Measurements from ENCODE around the gene PRCD. TPM values are rescaled to one million over a fixed set of nuclear protein-coding genes. Genes with fewer than 3 reads are reported as not detected.

The PRCD gene
- total and polyA plus RNA-seq, 5 donors: 6.1 to 11.6 (median 10.2) TPM

- no peak overlapping the region for H3K4me3 ChIP-seq (ENCODE audit: low read length)
- DNase-seq: no peak
- no peak overlapping the region for H3K27ac ChIP-seq (ENCODE audit: low read length)
- H3K9me3 ChIP-seq (ENCODE audit: control insufficient read depth, low read length): no peaks in the 10 kb centered on the region
- no peaks in the 10 kb centered on the region for H3K27me3 ChIP-seq (ENCODE audit: control insufficient read depth, insufficient read depth)
- intact Hi-C loops (cut with DNase I): loop anchor here in 2 of 4 donors (5.0 to 10.0 kb wide), 2 partner anchors 63 to 66 kb away; no protein-coding TSS in a partner anchor
- H3K4me1 ChIP-seq (ENCODE audit: control insufficient read depth, insufficient read depth, low read length): no peaks in the 10 kb centered on the region
- ATAC-seq: no peak
These were observed 48.3 kb downstream of the PRCD start for GRCh38 chr17:76588182-76588581.

GRCh38 chr17:76593384-76593826 lies 53.6 kb downstream of the PRCD start:
- DNase-seq: no peak
- Histone ChIP-seq H3K9me3 (ENCODE audit: control insufficient read depth, low read length) (no peaks in the 10 kb centered on the region), H3K4me1 (ENCODE audit: control insufficient read depth, insufficient read depth, low read length) (peaks cover 5% of the 10 kb centered on the region), H3K27me3 (ENCODE audit: control insufficient read depth, insufficient read depth) (no peaks in the 10 kb centered on the region), H3K27ac (ENCODE audit: low read length) (no peak overlapping the region), H3K4me3 (ENCODE audit: low read length) (no peak overlapping the region)
- intact Hi-C loops (cut with DNase I): no loop called here
- no peak for ATAC-seq
- WGBS: 58% methylated on average over 8 of the region's 8 CpGs

DNA sequence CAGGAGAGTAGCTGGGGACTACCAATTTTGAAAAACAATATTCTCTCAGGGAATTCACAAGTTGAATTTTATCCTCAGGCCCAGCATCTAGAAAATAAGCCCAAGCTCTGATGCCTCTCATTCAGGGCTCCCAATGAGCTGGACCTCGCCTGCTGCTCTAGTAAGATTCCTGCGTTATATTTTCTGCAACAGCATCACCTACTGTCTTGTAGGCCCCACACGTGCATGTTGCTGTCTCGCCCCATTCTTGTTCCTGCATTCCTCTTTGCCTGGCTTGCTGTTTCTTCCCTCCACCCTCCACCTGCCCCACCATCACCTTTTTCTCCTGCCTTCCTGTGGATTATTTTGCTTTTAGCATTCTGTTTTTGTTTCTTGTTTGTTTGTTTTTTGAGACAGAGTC lies 54.1 kb downstream of the PRCD start:
- WGBS: 78% methylated on average over 4 of the region's 4 CpGs
- intact Hi-C loops (cut with DNase I): no loop called here

DNA sequence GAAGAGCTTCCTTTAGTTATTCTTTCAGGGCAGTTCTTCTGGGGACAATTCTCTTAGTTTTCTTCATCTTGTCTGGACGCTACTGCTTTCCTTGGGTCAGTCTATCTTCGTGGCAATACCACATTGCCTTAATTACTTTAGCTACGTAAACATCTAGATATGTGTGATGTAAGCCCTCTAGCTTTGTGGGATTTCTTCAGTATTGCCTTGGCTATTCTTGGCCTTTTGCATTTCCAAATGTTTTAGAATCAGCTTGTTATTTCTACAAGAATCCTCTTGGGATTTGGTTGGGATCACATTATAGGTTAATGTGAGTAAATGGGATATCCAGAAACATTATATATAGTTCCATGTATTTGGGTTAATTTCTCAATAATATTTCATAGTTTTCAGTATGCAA lies 54.8 kb downstream of the PRCD start:
- H3K27ac ChIP-seq (ENCODE audit: low read length): no peak overlapping the region
- H3K4me1 ChIP-seq (ENCODE audit: control insufficient read depth, insufficient read depth, low read length): peaks cover 5% of the 10 kb centered on the region
- DNase-seq (no peak), ATAC-seq (no peak)
- intact Hi-C loops (cut with DNase I): no loop called here
- 74% methylated on average over 3 of the region's 3 CpGs for WGBS
- no peaks in the 10 kb centered on the region for H3K9me3 ChIP-seq (ENCODE audit: control insufficient read depth, low read length)
- H3K4me3 ChIP-seq (ENCODE audit: low read length): no peak overlapping the region
- H3K27me3 ChIP-seq (ENCODE audit: control insufficient read depth, insufficient read depth): no peaks in the 10 kb centered on the region

More for the DNA sequence above, 54.1 kb downstream of the PRCD start:
- Histone ChIP-seq H3K27ac (ENCODE audit: low read length) (no peak overlapping the region), H3K9me3 (ENCODE audit: control insufficient read depth, low read length) (no peaks in the 10 kb centered on the region), H3K4me3 (ENCODE audit: low read length) (no peak overlapping the region), H3K27me3 (ENCODE audit: control insufficient read depth, insufficient read depth) (no peaks in the 10 kb centered on the region), H3K4me1 (ENCODE audit: control insufficient read depth, insufficient read depth, low read length) (peaks cover 5% of the 10 kb centered on the region)
- DNase-seq (no peak), ATAC-seq (no peak)

Other genes with a start within 250 kb of the PRCD start
- gene QRICH2, start 231.8 kb upstream of the PRCD start, total RNA-seq: 1 to 10 TPM; 1.9 to 2.5 (median 2.2) TPM
- 2.1 TPM for gene QRICH2, start 231.8 kb upstream of the PRCD start, polyA plus RNA-seq
- gene PRPSAP1, start 186.1 kb upstream of the PRCD start, total RNA-seq: 10 to 100 TPM; 31.9 to 45.3 (median 39.1) TPM
- gene PRPSAP1, start 186.1 kb upstream of the PRCD start, polyA plus RNA-seq: 37.4 TPM
- gene SPHK1, start 155.4 kb upstream of the PRCD start, total RNA-seq: 10 to 100 TPM in 1 of 4 donors, 1 to 10 TPM in 3; 3.5 to 13.6 (median 3.8) TPM
- gene SPHK1, start 155.4 kb upstream of the PRCD start, polyA plus RNA-seq: 3.8 TPM
- 10 to 100 TPM; 24.2 to 37.3 (median 34.1) TPM for gene UBE2O, start 86.9 kb upstream of the PRCD start, total RNA-seq
- 23.0 TPM for gene UBE2O, start 86.9 kb upstream of the PRCD start, polyA plus RNA-seq
- not detected for gene AANAT, start 72.4 kb upstream of the PRCD start, total RNA-seq
- gene AANAT, start 72.4 kb upstream of the PRCD start, polyA plus RNA-seq: not detected
- 10 to 100 TPM; 10.2 to 16.4 (median 12.8) TPM for gene RHBDF2, start 38.6 kb upstream of the PRCD start, total RNA-seq
- gene RHBDF2, start 38.6 kb upstream of the PRCD start, polyA plus RNA-seq: 11.2 TPM
- gene CYGB, start 2.3 kb upstream of the PRCD start, total RNA-seq: 10 to 100 TPM; 46.6 to 83.9 (median 67.3) TPM
- gene CYGB, start 2.3 kb upstream of the PRCD start, polyA plus RNA-seq: 58.7 TPM
- gene ST6GALNAC2, start 45.8 kb downstream of the PRCD start, total RNA-seq: 1 to 10 TPM; 4.0 to 5.8 (median 5.5) TPM
- 4.2 TPM for gene ST6GALNAC2, start 45.8 kb downstream of the PRCD start, polyA plus RNA-seq
- 1 to 10 TPM; 2.4 to 5.0 (median 3.2) TPM for gene ST6GALNAC1, start 103.7 kb downstream of the PRCD start, total RNA-seq
- gene ST6GALNAC1, start 103.7 kb downstream of the PRCD start, polyA plus RNA-seq: 2.5 TPM
- 100 to 1,000 TPM; 461 to 558 (median 512) TPM for gene MXRA7, start 170.9 kb downstream of the PRCD start, total RNA-seq
- 473 TPM for gene MXRA7, start 170.9 kb downstream of the PRCD start, polyA plus RNA-seq
- 10 to 100 TPM; 44.7 to 58.8 (median 57.2) TPM for gene JMJD6, start 186.6 kb downstream of the PRCD start, total RNA-seq
- gene JMJD6, start 186.6 kb downstream of the PRCD start, polyA plus RNA-seq: 36.7 TPM
- gene METTL23, start 186.8 kb downstream of the PRCD start, total RNA-seq: 10 to 100 TPM; 24.1 to 28.5 (median 25.6) TPM
- 32.5 TPM for gene METTL23, start 186.8 kb downstream of the PRCD start, polyA plus RNA-seq
- 100 to 1,000 TPM in 1 of 4 donors, 10 to 100 TPM in 3; 79.0 to 113 (median 91.3) TPM for gene SRSF2, start 197.3 kb downstream of the PRCD start, total RNA-seq
- 82.5 TPM for gene SRSF2, start 197.3 kb downstream of the PRCD start, polyA plus RNA-seq
- gene MFSD11, start 198.1 kb downstream of the PRCD start, total RNA-seq: 10 to 100 TPM; 23.6 to 40.2 (median 31.5) TPM
- 16.2 TPM for gene MFSD11, start 198.1 kb downstream of the PRCD start, polyA plus RNA-seq